Measurements from ENCODE around the gene MAST2.
"Not testable (repeated sequence)": the region's sequence is repeated elsewhere in the genome, so short reads cannot be mapped to it uniquely, and the experiment has no call there.

The MAST2 gene

GRCh38 chr1:45867697-45868348 is 64.4 kb downstream of the MAST2 start:
- TF ChIP-seq CTCF (conservative IDR thresholded peaks at IDR 0.05; ENCODE audit: low read depth, low read length): no peak
- no peak for DNase-seq (ENCODE audit: low read depth)
- H3K4me3 ChIP-seq (ENCODE audit: low read length): no peak overlapping the region

GRCh38 chr1:45868861-45869260 is 65.4 kb downstream of the MAST2 start:
- no peak for TF ChIP-seq CTCF (conservative IDR thresholded peaks at IDR 0.05; ENCODE audit: low read depth, low read length)
- H3K4me3 ChIP-seq (ENCODE audit: low read length): no peak overlapping the region
- no peak for DNase-seq (ENCODE audit: low read depth)

GRCh38 chr1:45870500-45870899 is 67.1 kb downstream of the MAST2 start:
- TF ChIP-seq CTCF (conservative IDR thresholded peaks at IDR 0.05; ENCODE audit: low read depth, low read length): no peak
- H3K4me3 ChIP-seq (ENCODE audit: low read length): no peak overlapping the region
- DNase-seq (ENCODE audit: low read depth): peak; percentile 28

GRCh38 chr1:45872173-45872801 is 68.9 kb downstream of the MAST2 start:
- not testable (repeated sequence) for DNase-seq (ENCODE audit: low read depth)

GRCh38 chr1:45876000-45876617 is 72.7 kb downstream of the MAST2 start:
- no peak overlapping the region for H3K4me3 ChIP-seq (ENCODE audit: low read length)
- TF ChIP-seq CTCF (conservative IDR thresholded peaks at IDR 0.05; ENCODE audit: low read depth, low read length): no peak
- no peak for DNase-seq (ENCODE audit: low read depth)

More at GRCh38 chr1:45872173-45872801, 68.9 kb downstream of the MAST2 start:
- H3K4me3 ChIP-seq (ENCODE audit: low read length): not testable (repeated sequence)

GRCh38 chr1:45877264-45877663 is 73.9 kb downstream of the MAST2 start:
- no peak for TF ChIP-seq CTCF (conservative IDR thresholded peaks at IDR 0.05; ENCODE audit: low read depth, low read length)
- no peak for DNase-seq (ENCODE audit: low read depth)
- no peak overlapping the region for H3K4me3 ChIP-seq (ENCODE audit: low read length)

GRCh38 chr1:45879885-45880598 is 76.6 kb downstream of the MAST2 start:
- no peak overlapping the region for H3K4me3 ChIP-seq (ENCODE audit: low read length)
- DNase-seq (ENCODE audit: low read depth): no peak
- no peak for TF ChIP-seq CTCF (conservative IDR thresholded peaks at IDR 0.05; ENCODE audit: low read depth, low read length)

Data from retinal pigment epithelial cell (primary cell).